Rectal smooth muscle tissue (tissue), 1 donor: Measurements from ENCODE around the gene NKTR.

Source experiments
- H3K27ac ChIP-seq: one replicate; pipeline ENCODE4 v1.7.0; 2013; ENCODE audit warnings: low read depth, low read length, inconsistent platforms
- H3K27me3 ChIP-seq: one replicate; pipeline ENCODE4 v1.7.0; 2013; ENCODE audit warnings: low read length; ENCODE audit not compliant: control insufficient read depth, insufficient read depth
- H3K36me3 ChIP-seq: one replicate; pipeline ENCODE4 v1.7.0; 2013; ENCODE audit warnings: low read length; ENCODE audit not compliant: control insufficient read depth, insufficient read depth
- H3K4me1 ChIP-seq: one replicate; pipeline ENCODE4 v1.7.0; 2013; ENCODE audit warnings: low read length; ENCODE audit not compliant: control insufficient read depth, insufficient read depth
- H3K4me3 ChIP-seq: one replicate; pipeline ENCODE4 v1.7.0; 2013; ENCODE audit warnings: low read length
- H3K9ac ChIP-seq: one replicate; pipeline ENCODE4 v1.7.0; 2013; ENCODE audit warnings: low read length

NKTR gene

GRCh38 chr3:42661593-42662022 lies 61.1 kb downstream of the NKTR start:
- Histone ChIP-seq H3K27ac (no peak overlapping the region), H3K4me1 (peaks cover 14% of the 10 kb centered on the region), H3K27me3 (no peaks in the 10 kb centered on the region), H3K9ac (no peak overlapping the region), H3K36me3 (peaks cover 5% of the 10 kb centered on the region), H3K4me3 (no peak overlapping the region)

- H3K9ac ChIP-seq = no peak overlapping the region
- H3K4me3 ChIP-seq = no peak overlapping the region
- H3K36me3 ChIP-seq = peaks cover 5% of the 10 kb centered on the region
- H3K27me3 ChIP-seq = no peaks in the 10 kb centered on the region
- H3K27ac ChIP-seq = no peak overlapping the region
- peaks cover 17% of the 10 kb centered on the region for H3K4me1 ChIP-seq
Observed at GRCh38 chr3:42662037-42662812, 61.7 kb downstream of the NKTR start.

DNA sequence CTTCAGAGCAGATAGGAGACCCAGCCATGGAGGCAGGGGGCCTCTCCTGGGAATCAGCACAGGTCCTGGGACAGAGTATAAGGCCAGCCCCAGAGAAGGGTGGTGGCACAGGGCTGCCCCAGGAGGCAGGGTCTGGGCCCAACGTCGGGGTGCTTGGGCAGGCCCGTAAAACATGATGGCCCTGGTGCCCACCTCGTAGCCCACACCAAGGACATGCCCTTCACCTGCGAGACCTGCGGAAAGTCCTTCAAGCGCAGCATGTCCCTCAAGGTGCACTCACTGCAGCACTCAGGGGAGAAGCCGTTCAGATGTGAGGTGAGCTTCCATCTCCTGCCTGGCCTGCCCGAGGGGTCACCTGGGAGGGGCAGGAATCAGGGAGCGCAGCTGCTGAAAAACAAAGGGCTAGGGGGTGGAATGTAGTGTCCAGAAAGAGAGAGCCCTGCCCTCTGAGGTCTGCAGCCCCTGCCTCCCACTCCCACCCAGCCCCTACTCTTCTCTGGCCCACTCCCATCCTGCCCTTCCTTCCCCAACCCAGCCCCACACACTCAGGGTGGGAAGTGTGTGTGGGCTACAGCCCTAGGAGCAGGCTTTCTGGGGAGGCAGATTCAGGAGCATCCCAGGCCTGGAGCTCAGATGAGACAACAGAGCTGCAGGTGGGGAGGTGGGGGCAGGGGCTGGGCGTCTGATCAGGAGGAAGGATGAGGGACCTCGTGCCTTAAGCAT lies 62.5 kb downstream of the NKTR start:
- H3K9ac ChIP-seq = no peak overlapping the region
- peaks cover 24% of the 10 kb centered on the region for H3K4me1 ChIP-seq
- H3K27me3 ChIP-seq = no peaks in the 10 kb centered on the region
- no peak overlapping the region for H3K27ac ChIP-seq
- no peak overlapping the region for H3K4me3 ChIP-seq
- peaks cover 5% of the 10 kb centered on the region for H3K36me3 ChIP-seq

DNA sequence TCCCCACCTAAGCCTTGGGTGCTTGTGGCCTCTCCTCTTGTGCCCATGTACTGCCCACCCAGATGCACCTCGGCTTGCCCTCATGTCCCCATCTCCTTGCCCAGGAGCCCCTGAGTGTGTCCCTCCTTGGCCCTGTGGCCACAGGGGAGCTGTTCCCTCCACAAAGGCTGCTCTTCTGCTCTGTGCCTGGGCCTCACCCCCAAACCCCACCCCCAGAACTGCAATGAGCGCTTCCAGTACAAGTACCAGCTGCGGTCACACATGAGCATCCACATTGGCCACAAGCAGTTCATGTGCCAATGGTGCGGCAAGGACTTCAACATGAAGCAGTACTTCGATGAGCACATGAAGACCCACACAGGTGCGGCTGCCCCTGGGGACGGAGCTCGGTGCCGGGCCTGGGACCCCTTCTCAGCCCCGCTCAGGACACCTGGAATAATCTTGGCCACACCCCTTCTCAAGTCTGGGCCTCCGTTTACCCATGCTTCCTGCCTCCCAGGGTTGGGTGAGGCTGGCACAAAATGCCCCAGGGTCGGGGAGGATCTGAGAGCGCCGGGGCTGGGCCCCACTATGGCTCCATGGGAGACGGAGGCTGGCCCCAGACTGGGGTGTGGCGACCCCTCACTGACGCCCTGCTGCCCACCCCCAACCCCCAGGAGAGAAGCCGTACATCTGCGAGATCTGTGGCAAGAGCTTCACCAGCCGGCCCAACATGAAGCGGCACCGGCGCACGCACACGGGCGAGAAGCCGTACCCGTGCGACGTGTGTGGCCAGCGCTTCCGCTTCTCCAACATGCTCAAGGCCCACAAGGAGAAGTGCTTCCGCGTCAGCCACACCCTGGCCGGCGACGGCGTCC lies 63.3 kb downstream of the NKTR start:
- Histone ChIP-seq H3K9ac (no peak overlapping the region), H3K27me3 (no peaks in the 10 kb centered on the region), H3K4me3 (no peak overlapping the region), H3K36me3 (peaks cover 5% of the 10 kb centered on the region), H3K4me1 (peaks cover 24% of the 10 kb centered on the region), H3K27ac (no peak overlapping the region)

DNA sequence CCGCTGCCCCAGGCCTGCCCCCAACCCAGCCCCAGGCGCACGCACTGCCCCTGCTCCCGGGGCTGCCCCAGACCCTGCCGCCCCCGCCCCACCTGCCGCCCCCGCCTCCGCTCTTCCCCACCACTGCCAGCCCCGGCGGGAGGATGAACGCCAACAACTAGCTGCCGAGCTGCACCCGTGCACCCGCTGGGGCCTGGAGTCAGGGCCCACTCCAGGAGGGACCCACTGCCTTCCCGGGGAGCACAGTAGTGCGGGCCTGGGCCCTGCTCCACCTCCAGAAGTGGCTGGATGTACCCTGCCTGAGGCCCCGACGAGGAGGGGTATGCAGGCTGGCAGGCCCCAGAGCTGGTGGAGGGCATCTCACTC lies 63.9 kb downstream of the NKTR start:
- peaks cover 3% of the 10 kb centered on the region for H3K36me3 ChIP-seq
- no peak overlapping the region for H3K27ac ChIP-seq
- peaks cover 22% of the 10 kb centered on the region for H3K4me1 ChIP-seq
- H3K27me3 ChIP-seq = no peaks in the 10 kb centered on the region
- no peak overlapping the region for H3K4me3 ChIP-seq
- no peak overlapping the region for H3K9ac ChIP-seq

DNA sequence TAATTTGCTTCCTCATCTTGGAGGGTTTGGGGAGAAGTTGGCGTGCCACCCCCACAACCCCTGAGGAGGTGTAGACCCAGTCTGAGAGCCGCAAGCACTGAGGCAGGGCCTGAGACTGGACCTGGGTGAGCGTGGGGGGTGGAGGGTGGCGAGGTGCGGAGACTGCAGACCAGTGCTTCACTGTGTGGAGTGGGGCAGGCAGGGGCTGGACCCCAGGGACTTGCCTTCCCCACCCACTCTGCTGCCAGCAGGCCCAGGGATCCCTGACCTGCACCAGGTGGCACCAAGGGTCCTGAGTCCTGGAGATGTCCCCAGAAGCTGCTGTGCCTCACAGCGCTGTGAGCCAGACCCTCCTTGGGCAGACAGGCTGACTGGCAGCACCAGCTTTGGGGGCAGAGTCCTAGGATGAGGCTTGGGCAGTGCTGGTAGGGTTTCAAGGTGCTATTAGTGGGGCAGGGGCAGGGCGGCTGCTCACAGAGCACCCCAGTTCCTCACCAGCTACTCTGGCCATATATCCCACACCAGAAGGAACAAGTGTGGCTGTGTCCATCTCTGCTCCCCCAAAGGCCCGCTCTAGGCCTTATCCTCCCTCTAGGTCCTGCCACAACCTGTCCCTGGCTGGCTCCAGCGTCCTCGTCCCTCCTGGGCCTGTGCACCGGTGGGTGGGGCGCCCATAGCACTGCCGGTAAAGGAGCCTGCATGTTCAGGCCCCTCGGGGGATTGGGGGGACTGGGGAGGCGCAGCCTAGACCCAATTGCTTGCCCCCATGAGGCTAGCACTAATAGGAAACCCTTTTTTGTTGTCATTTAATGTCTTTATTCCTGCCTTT lies 64.8 kb downstream of the NKTR start:
- H3K4me1 ChIP-seq = peaks cover 15% of the 10 kb centered on the region
- H3K27ac ChIP-seq = no peak overlapping the region
- no peak overlapping the region for H3K4me3 ChIP-seq
- H3K9ac ChIP-seq = no peak overlapping the region
- H3K36me3 ChIP-seq = peaks cover 3% of the 10 kb centered on the region
- H3K27me3 ChIP-seq = no peaks in the 10 kb centered on the region

- Histone ChIP-seq H3K27ac (no peak overlapping the region), H3K4me1 (peaks cover 13% of the 10 kb centered on the region), H3K9ac (no peak overlapping the region), H3K36me3 (no peaks in the 10 kb centered on the region), H3K27me3 (no peaks in the 10 kb centered on the region), H3K4me3 (no peak overlapping the region)
Observed at GRCh38 chr3:42666022-42666421, 65.5 kb downstream of the NKTR start.

GRCh38 chr3:42666577-42666998 lies 66.1 kb downstream of the NKTR start:
- H3K9ac ChIP-seq = no peak overlapping the region
- no peak overlapping the region for H3K27ac ChIP-seq
- no peaks in the 10 kb centered on the region for H3K36me3 ChIP-seq
- H3K4me1 ChIP-seq = peaks cover 13% of the 10 kb centered on the region
- H3K4me3 ChIP-seq = no peak overlapping the region
- no peaks in the 10 kb centered on the region for H3K27me3 ChIP-seq

DNA sequence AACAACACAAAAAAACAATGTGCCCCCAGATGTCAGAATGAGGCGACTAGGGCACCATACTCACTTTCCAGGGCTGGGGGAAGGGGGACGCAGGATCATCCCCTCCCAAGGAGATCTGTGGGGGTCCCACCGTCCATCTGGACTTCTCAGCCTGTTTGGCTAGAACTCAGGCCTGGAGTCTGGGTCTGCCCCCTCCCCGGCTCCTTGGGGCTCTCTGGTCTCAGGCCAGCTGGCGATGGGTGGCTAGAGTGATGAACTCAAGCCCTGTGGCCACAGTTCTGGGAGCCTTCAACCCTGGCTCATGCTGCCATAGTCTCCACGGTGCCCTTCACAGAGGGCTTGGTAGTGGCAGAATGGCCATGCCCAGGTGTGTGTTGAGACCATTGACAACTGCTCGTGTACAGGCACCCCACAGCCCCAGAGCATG lies 66.6 kb downstream of the NKTR start:
- Histone ChIP-seq H3K4me3 (no peak overlapping the region), H3K27ac (no peak overlapping the region), H3K9ac (no peak overlapping the region), H3K4me1 (peaks cover 13% of the 10 kb centered on the region), H3K36me3 (no peaks in the 10 kb centered on the region), H3K27me3 (no peaks in the 10 kb centered on the region)

- no peak overlapping the region for H3K9ac ChIP-seq
Observed at GRCh38 chr3:42667523-42668412, 67.3 kb downstream of the NKTR start.

GRCh38 chr3:42668413-42668760 lies 67.9 kb downstream of the NKTR start:
- Histone ChIP-seq H3K36me3 (no peaks in the 10 kb centered on the region), H3K4me3 (no peak overlapping the region), H3K9ac (no peak overlapping the region), H3K27me3 (no peaks in the 10 kb centered on the region), H3K27ac (no peak overlapping the region), H3K4me1 (peaks cover 13% of the 10 kb centered on the region)

More at GRCh38 chr3:42667523-42668412, 67.3 kb downstream of the NKTR start:
- H3K4me3 ChIP-seq = no peak overlapping the region
- H3K27ac ChIP-seq = no peak overlapping the region
- H3K27me3 ChIP-seq = no peaks in the 10 kb centered on the region
- H3K36me3 ChIP-seq = no peaks in the 10 kb centered on the region
- H3K4me1 ChIP-seq = peaks cover 13% of the 10 kb centered on the region
